CD4-positive, alpha-beta memory T cell (primary cell): ENCODE measurements around the gene VEGFB. TPM values are rescaled to one million over a fixed set of nuclear protein-coding genes. Genes with fewer than 3 reads are reported as not detected.

Experiments
- CTCF ChIA-PET: fragments of 350-600 bp; sonication (Branson Sonifier 250); formaldehyde crosslinking; loops from one replicate; lab custom pipeline; 2021; ENCODE audit warnings: inconsistent platforms; ENCODE audit not compliant: partially characterized antibody; lab: Charles Lee
- POLR2A ChIA-PET: fragments of 350-600 bp; sonication (Branson Sonifier 250); formaldehyde crosslinking; loops from one replicate; lab custom pipeline; 2021; ENCODE audit not compliant: partially characterized antibody; lab: Charles Lee
- DNase-seq, 5 donors: peaks; one replicate each; pipeline versions ENCODE4 v3.0.0 to v3.0.0-alpha.2; 2020 to 2022; ENCODE audit warnings: mixed read lengths in 1 of 5
- H3K27ac ChIP-seq: one replicate; pipeline ENCODE4 v1.7.0; 2013; ENCODE audit warnings: low read depth, low read length
- H3K27me3 ChIP-seq: 2 replicates; pipeline ENCODE4 v1.7.0; 2013; ENCODE audit warnings: mild to moderate bottlenecking, low read length, moderate library complexity; ENCODE audit not compliant: insufficient read depth
- H3K36me3 ChIP-seq: 2 replicates; pipeline ENCODE4 v1.7.0; 2013; ENCODE audit warnings: mild to moderate bottlenecking, low read length, moderate library complexity; ENCODE audit not compliant: insufficient read depth
- H3K4me1 ChIP-seq: 2 replicates; pipeline ENCODE4 v1.7.0; 2013; ENCODE audit warnings: mild to moderate bottlenecking, low read length, moderate library complexity; ENCODE audit not compliant: insufficient read depth
- H3K4me3 ChIP-seq, 2 donors: one replicate each; pipeline ENCODE4 v1.7.0; 2013; ENCODE audit warnings: low read length in 2 of 2, mild to moderate bottlenecking in 1 of 2
- H3K9me3 ChIP-seq, 2 donors: one replicate each; pipeline ENCODE4 v1.7.0; 2013; ENCODE audit warnings: low read length in 2 of 2, control low read depth in 1 of 2; ENCODE audit not compliant: control insufficient read depth in 1 of 2
- H3K27ac Mint-ChIP-seq, 7 donors: one replicate each; pipeline ENCODE4 v1.8.0; 2020 to 2021; ENCODE audit warnings: mixed read lengths in 7 of 7, mild to moderate bottlenecking in 6 of 7, inconsistent platforms in 3 of 7, moderate library complexity in 3 of 7
- H3K27me3 Mint-ChIP-seq, 2 donors: one replicate each; pipeline ENCODE4 v1.8.0; 2020 to 2021; ENCODE audit warnings: mixed read lengths in 2 of 2
- H3K36me3 Mint-ChIP-seq, 2 donors: one replicate each; pipeline ENCODE4 v1.8.0; 2020 to 2021; ENCODE audit warnings: mixed read lengths in 2 of 2, inconsistent platforms in 1 of 2, mild to moderate bottlenecking in 1 of 2
- H3K4me1 Mint-ChIP-seq, 4 donors: one replicate each; pipeline ENCODE4 v1.8.0; 2020 to 2021; ENCODE audit warnings: mixed read lengths in 4 of 4, mild to moderate bottlenecking in 1 of 4
- H3K4me3 Mint-ChIP-seq, 8 donors: one replicate each; pipeline ENCODE4 v1.8.0; 2020 to 2021; ENCODE audit warnings: mixed read lengths in 8 of 8, mild to moderate bottlenecking in 7 of 8, moderate library complexity in 6 of 8, inconsistent platforms in 3 of 8
- H3K9me3 Mint-ChIP-seq, 8 donors: one replicate each; pipeline ENCODE4 v1.8.0; 2020 to 2021; ENCODE audit warnings: mixed read lengths in 8 of 8, mild to moderate bottlenecking in 5 of 8, inconsistent platforms in 3 of 8, moderate library complexity in 1 of 8
- intact Hi-C: fragments of 100-400 bp; cut with micrococcal nuclease; formaldehyde crosslinking; loops from one replicate; pipeline ENCODE4 v1.15.1; 2023
- polyA plus RNA-seq, 2 donors: library from polyadenylated mRNA; unstranded; fragments of 300-500 nt; fragmentation: Illumina TruSeq; gene quantifications; one replicate each; pipeline ENCODE4 v1.2.3, GENCODE V29; 2021
- total RNA-seq, 2 experiments: library from RNA; stranded (reverse); gene quantifications; one replicate each; pipeline ENCODE4 v1.2.3, GENCODE V29; 2021

Gene VEGFB
- total and polyA plus RNA-seq, 4 experiments from 2014 or later: 2.3 to 97.3 (median 59.5) TPM

DNA sequence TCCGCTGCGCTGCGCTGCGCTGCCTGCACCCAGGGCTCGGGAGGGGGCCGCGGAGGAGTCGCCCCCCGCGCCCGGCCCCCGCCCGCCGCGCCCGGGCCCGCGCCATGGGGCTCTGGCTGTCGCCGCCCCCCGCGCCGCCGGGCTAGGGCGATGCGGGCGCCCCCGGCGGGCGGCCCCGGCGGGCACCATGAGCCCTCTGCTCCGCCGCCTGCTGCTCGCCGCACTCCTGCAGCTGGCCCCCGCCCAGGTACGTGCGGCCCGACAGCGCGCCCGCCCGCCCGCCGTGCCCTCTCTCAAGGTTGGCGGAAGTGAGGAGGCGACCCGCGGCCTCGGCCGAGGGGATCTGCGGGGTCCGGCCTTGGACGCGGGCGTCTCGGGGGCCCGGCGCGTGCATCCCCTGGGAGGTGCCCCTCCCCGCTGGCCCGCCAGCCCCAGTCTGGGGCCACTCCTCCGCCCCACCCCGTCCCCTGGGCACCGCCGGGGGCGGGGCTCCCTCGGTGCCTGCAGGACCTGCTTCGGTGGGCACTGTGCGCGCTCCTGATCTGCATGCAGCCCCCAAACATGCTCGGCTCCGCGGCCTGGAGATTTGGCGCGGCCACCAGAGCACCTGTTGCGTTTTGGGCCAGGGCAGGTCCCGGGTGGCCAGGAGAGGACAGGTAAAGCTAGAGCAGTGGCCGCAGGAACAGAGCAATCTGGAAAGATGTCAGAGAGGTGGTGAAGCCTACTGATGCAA is 429 bp downstream of the VEGFB start:
- peak overlapping the region; percentile 57 to 58 for H3K4me3 ChIP-seq
- ChIA-PET POLR2A (interaction anchor here (0.6 to 38.9 kb wide), 9 partner anchors 10 to 83 kb away, joined by 3 to 937 read pairs (median 8); partner anchors contain the start of genes FERMT3, FKBP2, NUDT22 and PLCB3), CTCF (interaction anchor here (1.1 to 2.5 kb wide), 5 partner anchors 16 to 69 kb away, joined by 3 to 12 read pairs (median 3); partner anchors contain the start of genes FERMT3 and PLCB3)
- Mint-ChIP-seq H3K27ac (peak overlapping the region; percentile 73 to 91 (median 80)), H3K27me3 (no peaks in the 10 kb centered on the region), H3K4me3 (peak overlapping the region; percentile 79 to 85 (median 82)), H3K36me3 (peaks cover 0 to 25% of the 10 kb centered on the region in 2 donors), H3K4me1 (peaks cover 12 to 47% (median 30%) of the 10 kb centered on the region in 4 donors), H3K9me3 (no peaks in the 10 kb centered on the region)
- no peaks in the 10 kb centered on the region for H3K27me3 ChIP-seq
- H3K36me3 ChIP-seq: peaks cover 7% of the 10 kb centered on the region
- DNase-seq: peak; percentile 55 to 66 (median 60)
- intact Hi-C loops: loop anchor here (1.0 kb wide), 1 partner anchor 9 kb away; the partner anchor contains the start of genes NUDT22 and TRPT1
- peak overlapping the region; percentile 71 for H3K27ac ChIP-seq
- no peaks in the 10 kb centered on the region for H3K9me3 ChIP-seq
- H3K4me1 ChIP-seq: peaks cover 36% of the 10 kb centered on the region

DNA sequence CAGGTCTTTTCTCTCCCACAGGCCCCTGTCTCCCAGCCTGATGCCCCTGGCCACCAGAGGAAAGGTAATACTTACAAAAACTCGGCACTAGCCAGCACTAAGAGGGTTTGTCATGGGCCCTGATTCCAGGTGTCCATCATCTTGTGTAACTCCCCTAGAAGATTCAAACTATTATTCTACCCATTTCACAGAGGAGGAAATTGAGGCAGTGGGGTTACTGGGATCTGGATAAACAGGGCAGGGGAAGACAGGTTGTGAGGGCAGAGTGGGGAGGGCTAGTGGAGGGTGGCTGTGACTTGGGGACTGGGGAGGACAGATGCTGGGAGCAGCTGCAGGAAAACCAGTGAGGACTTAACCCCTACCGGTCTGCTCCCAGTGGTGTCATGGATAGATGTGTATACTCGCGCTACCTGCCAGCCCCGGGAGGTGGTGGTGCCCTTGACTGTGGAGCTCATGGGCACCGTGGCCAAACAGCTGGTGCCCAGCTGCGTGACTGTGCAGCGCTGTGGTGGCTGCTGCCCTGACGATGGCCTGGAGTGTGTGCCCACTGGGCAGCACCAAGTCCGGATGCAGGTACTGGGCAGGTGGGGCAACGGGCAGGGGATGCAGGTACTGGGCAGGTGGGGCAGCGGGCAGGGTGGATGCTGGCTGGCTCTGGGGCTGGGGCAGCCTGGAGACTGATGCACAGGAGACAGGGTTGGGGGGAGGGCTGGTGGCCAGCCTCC is 1.2 kb downstream of the VEGFB start:
- Mint-ChIP-seq H3K4me1 (peaks cover 19 to 47% (median 36%) of the 10 kb centered on the region in 4 donors), H3K27me3 (no peaks in the 10 kb centered on the region), H3K9me3 (no peaks in the 10 kb centered on the region), H3K27ac (peak overlapping the region; percentile 73 to 91 (median 80)), H3K36me3 (peaks cover 0 to 27% of the 10 kb centered on the region in 2 donors), H3K4me3 (peak overlapping the region; percentile 79 to 85 (median 82))
- ChIA-PET POLR2A (interaction anchor here (1.0 to 38.9 kb wide), 7 partner anchors 11 to 82 kb away, joined by 3 to 937 read pairs (median 8); partner anchors contain the start of genes FERMT3, NUDT22, PPP1R14B and PRDX5), CTCF (interaction anchor here (1.2 to 2.5 kb wide), 4 partner anchors 15 to 68 kb away, joined by 3 to 12 read pairs (median 4); partner anchors contain the start of gene FERMT3)
- Histone ChIP-seq H3K4me1 (peaks cover 39% of the 10 kb centered on the region), H3K36me3 (peaks cover 7% of the 10 kb centered on the region), H3K9me3 (no peaks in the 10 kb centered on the region), H3K27me3 (no peaks in the 10 kb centered on the region), H3K4me3 (peak overlapping the region; percentile 57 to 58), H3K27ac (peak overlapping the region; percentile 71)
- DNase-seq: peak in 1 of 5 donors; percentile 30
- intact Hi-C loops: no loop called here

DNA sequence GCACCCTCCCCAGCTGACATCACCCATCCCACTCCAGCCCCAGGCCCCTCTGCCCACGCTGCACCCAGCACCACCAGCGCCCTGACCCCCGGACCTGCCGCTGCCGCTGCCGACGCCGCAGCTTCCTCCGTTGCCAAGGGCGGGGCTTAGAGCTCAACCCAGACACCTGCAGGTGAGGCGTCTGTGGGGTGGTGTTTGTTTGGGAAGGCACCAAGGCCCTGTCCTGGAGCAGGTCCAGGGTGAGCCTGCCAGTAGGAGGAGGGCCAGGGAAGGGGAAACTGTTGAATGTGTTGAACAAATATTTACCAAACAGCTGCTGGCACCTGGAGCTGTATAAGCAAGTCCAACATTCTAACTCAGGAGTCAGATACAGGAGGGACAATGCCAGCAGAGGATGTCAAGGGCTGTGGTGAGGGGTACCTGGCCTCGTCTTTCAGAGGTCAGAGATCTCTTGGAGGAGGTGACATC is 3.1 kb downstream of the VEGFB start:
- Histone ChIP-seq H3K9me3 (no peaks in the 10 kb centered on the region), H3K27ac (no peak overlapping the region), H3K27me3 (no peaks in the 10 kb centered on the region), H3K36me3 (peaks cover 7% of the 10 kb centered on the region), H3K4me1 (peaks cover 39% of the 10 kb centered on the region), H3K4me3 (no peak overlapping the region)
- Mint-ChIP-seq H3K9me3 (no peaks in the 10 kb centered on the region), H3K4me1 (peaks cover 18 to 47% (median 28%) of the 10 kb centered on the region in 4 donors), H3K27me3 (no peaks in the 10 kb centered on the region), H3K27ac (peak overlapping the region in 6 of 7 donors; percentile 42 to 100 (median 72)), H3K4me3 (peak overlapping the region in 2 of 8 donors; percentile 10 to 21), H3K36me3 (peaks cover 0 to 36% of the 10 kb centered on the region in 2 donors)
- intact Hi-C loops: no loop called here
- ChIA-PET POLR2A (interaction anchor here (1.0 to 38.9 kb wide), 3 partner anchors 13 to 34 kb away, joined by 4 to 937 read pairs (median 200); partner anchors contain the start of genes FERMT3, NUDT22 and TRPT1), CTCF (interaction anchor here (0.9 to 2.3 kb wide), 5 partner anchors 11 to 33 kb away, joined by 3 to 7 read pairs (median 4); partner anchors contain the start of genes FERMT3, NUDT22, PLCB3 and TRPT1)
- DNase-seq: peak in 1 of 5 donors; percentile 32

DNA sequence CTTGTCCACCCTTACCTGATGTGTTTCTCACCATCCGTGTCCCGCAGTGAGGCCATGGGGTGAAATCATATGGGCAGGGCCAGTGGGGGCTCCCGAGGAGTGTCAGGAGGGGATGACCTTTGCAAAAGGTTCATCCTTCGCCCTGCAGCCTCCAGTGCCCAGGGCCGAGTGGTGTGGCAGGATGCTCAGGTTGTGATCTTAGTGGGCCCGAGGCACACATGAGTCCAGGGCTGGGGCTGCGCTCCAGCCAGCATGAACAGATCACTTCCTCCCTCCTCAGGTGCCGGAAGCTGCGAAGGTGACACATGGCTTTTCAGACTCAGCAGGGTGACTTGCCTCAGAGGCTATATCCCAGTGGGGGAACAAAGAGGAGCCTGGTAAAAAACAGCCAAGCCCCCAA is 3.7 kb downstream of the VEGFB start:
- peaks cover 44% of the 10 kb centered on the region for H3K4me1 ChIP-seq
- no peaks in the 10 kb centered on the region for H3K27me3 Mint-ChIP-seq
- ChIA-PET POLR2A (interaction anchor here (1.0 to 38.9 kb wide), 6 partner anchors 9 to 33 kb away, joined by 3 to 937 read pairs (median 5); partner anchors contain the start of genes FERMT3, NUDT22, PPP1R14B and TRPT1), CTCF (interaction anchor here (1.3 to 2.3 kb wide), 3 partner anchors 12 to 30 kb away, joined by 3 to 7 read pairs (median 4); partner anchors contain the start of genes NUDT22, PLCB3 and TRPT1)
- H3K27ac Mint-ChIP-seq: peak overlapping the region; percentile 58 to 100 (median 87)
- no peaks in the 10 kb centered on the region for H3K9me3 ChIP-seq
- H3K9me3 Mint-ChIP-seq: no peaks in the 10 kb centered on the region
- peak overlapping the region in 1 of 8 donors; percentile 31 for H3K4me3 Mint-ChIP-seq
- no peak for DNase-seq
- no peak overlapping the region for H3K27ac ChIP-seq
- peaks cover 17 to 46% (median 30%) of the 10 kb centered on the region in 4 donors for H3K4me1 Mint-ChIP-seq
- peaks cover 7% of the 10 kb centered on the region for H3K36me3 ChIP-seq
- no peak overlapping the region for H3K4me3 ChIP-seq
- H3K27me3 ChIP-seq: no peaks in the 10 kb centered on the region
- intact Hi-C loops: no loop called here
- peaks cover 0 to 38% of the 10 kb centered on the region in 2 donors for H3K36me3 Mint-ChIP-seq

DNA sequence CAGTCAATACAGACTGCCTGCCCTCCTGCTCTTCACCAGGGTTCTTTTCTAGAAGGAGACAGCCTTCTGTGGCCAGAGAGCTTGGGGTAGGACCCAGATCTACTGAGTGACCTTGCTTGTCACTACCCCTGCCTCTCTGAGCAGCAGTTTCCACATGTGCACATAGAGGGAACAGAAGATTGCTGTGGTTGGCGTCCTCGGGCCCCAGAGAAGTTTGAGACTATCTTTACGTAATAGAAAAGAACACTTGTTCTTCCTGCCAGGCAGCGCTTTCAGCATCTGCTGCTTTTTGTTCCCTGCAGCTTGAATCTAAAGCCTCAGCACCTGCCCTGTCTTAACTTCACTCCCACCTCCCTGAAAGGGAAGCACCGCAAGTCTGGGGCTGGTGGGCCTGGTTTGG is 4.6 kb downstream of the VEGFB start:
- POLR2A ChIA-PET: interaction anchor here (1.5 to 38.9 kb wide), 6 partner anchors 7 to 31 kb away, joined by 3 to 937 read pairs (median 74); partner anchors contain the start of genes DNAJC4, FERMT3, NUDT22 and PPP1R14B
- no peak for DNase-seq
- H3K27me3 ChIP-seq: no peaks in the 10 kb centered on the region
- H3K4me1 ChIP-seq: peaks cover 37% of the 10 kb centered on the region
- H3K4me3 ChIP-seq: no peak overlapping the region
- no peaks in the 10 kb centered on the region for H3K9me3 Mint-ChIP-seq
- peak overlapping the region; percentile 70 to 100 (median 87) for H3K27ac Mint-ChIP-seq
- H3K36me3 ChIP-seq: peaks cover 7% of the 10 kb centered on the region
- H3K27me3 Mint-ChIP-seq: no peaks in the 10 kb centered on the region
- no peak overlapping the region for H3K27ac ChIP-seq
- CTCF ChIA-PET: interaction anchor here (1.4 to 2.3 kb wide), 3 partner anchors 11 to 35 kb away, joined by 5 to 7 read pairs (median 6); partner anchors contain the start of genes FERMT3 and PLCB3
- intact Hi-C loops: no loop called here
- H3K36me3 Mint-ChIP-seq: peaks cover 0 to 45% of the 10 kb centered on the region in 2 donors
- H3K4me1 Mint-ChIP-seq: peaks cover 17 to 46% (median 30%) of the 10 kb centered on the region in 4 donors
- no peaks in the 10 kb centered on the region for H3K9me3 ChIP-seq
- H3K4me3 Mint-ChIP-seq: peak overlapping the region in 1 of 8 donors; percentile 19
